ENCODE measurements around the gene KRT26.

DNA sequence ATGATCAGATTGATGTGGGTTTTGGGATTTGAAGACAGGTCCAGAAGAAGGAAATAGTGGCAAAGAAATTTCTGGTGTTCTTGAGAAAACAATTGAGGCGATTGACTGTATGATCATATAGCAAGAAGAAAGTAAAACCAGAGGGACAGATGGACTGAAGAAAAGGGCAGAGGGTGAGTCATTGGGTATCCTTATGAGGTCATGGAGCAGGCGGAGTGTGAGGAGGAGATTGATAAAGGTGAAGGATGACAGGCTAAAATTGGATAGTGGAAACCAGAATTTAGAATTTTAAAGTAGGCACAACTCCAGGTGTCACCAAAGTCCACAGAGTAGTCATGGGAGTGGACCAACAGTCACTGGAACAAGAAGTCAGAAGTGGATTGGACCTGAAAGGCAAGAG, 29.2 kb upstream of the KRT26 start:
- TF ChIP-seq, protein P1, sequence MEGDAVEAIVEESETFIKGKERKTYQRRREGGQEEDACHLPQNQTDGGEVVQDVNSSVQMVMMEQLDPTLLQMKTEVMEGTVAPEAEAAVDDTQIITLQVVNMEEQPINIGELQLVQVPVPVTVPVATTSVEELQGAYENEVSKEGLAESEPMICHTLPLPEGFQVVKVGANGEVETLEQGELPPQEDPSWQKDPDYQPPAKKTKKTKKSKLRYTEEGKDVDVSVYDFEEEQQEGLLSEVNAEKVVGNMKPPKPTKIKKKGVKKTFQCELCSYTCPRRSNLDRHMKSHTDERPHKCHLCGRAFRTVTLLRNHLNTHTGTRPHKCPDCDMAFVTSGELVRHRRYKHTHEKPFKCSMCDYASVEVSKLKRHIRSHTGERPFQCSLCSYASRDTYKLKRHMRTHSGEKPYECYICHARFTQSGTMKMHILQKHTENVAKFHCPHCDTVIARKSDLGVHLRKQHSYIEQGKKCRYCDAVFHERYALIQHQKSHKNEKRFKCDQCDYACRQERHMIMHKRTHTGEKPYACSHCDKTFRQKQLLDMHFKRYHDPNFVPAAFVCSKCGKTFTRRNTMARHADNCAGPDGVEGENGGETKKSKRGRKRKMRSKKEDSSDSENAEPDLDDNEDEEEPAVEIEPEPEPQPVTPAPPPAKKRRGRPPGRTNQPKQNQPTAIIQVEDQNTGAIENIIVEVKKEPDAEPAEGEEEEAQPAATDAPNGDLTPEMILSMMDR (conservative IDR thresholded peaks at IDR 0.05; ENCODE audit: low read depth, low read length): no peak
- no peak for TF ChIP-seq EZH2 (IDR thresholded peaks at IDR 0.05; ENCODE audit: borderline replicate concordance, low read depth, low read length, poor library complexity, severe bottlenecking)

All from A673 (cell line).